SK-N-SH (cell line): ENCODE data around the gene NCKAP5. TPM values are rescaled to one million over a fixed set of nuclear protein-coding genes. Genes with fewer than 3 reads are reported as not detected.

Experiments
- CTCF ChIA-PET: fragments of 300-600, 350-600 bp; formaldehyde crosslinking; extraction: SDS; loops from one replicate; lab custom pipeline; 2021; lab: Yijun Ruan, JAX
- POLR2A ChIA-PET: fragments of 350-600 bp; sonication (Branson Sonifier 250); formaldehyde crosslinking; extraction: SDS; loops from one replicate; lab custom pipeline; 2020; ENCODE audit warnings: antibody characterized with exemption, inconsistent platforms; lab: Yijun Ruan, JAX
- DNase-seq: peaks from one replicate; pipeline ENCODE4 v3.0.0; 2012
- H2AFZ ChIP-seq: fragments of 200-600 bp; sonication (generic); 2 replicates; pipeline ENCODE4 v1.8.1; 2016; ENCODE audit warnings: antibody characterized with exemption, mild to moderate bottlenecking, low read depth
- H3F3A ChIP-seq: fragments of 200-600 bp; sonication (generic); replicated peaks from 2 replicates; pipeline ENCODE3; 2016; ENCODE audit warnings: antibody characterized with exemption, mild to moderate bottlenecking; ENCODE audit not compliant: insufficient read depth
- H3K27ac ChIP-seq, 2 experiments: fragments of 200-500 bp in 1 of 2; fragments of 200-600 bp in 1 of 2; sonication (Bioruptor generic) in 1 of 2; sonication (generic), shearing (Covaris generic) in 1 of 2; 2 replicates each; pipeline versions ENCODE4 v1.5.1 to v1.6.1; 2014 to 2016; ENCODE audit warnings: low read depth in 2 of 2, inconsistent platforms in 1 of 2, low read length in 1 of 2, mild to moderate bottlenecking in 1 of 2, mixed read lengths in 1 of 2
- H3K27me3 ChIP-seq: fragments of 200-600 bp; sonication (generic), shearing (Covaris generic); 2 replicates; pipeline ENCODE4 v1.6.1; 2016; ENCODE audit warnings: mixed run types; ENCODE audit not compliant: insufficient read depth
- H3K36me3 ChIP-seq, 2 experiments: fragments of 200-500 bp in 1 of 2; fragments of 200-600 bp in 1 of 2; sonication (Bioruptor generic) in 1 of 2; sonication (generic) in 1 of 2; replicated peaks in 1 of 2; 2 replicates each; pipeline versions ENCODE3 to v1.5.1; 2014 to 2016; ENCODE audit warnings: low read length in 1 of 2, mild to moderate bottlenecking in 1 of 2; ENCODE audit not compliant: insufficient read depth in 2 of 2, control insufficient read depth in 1 of 2
- H3K4me1 ChIP-seq, 2 experiments: fragments of 200-500 bp in 1 of 2; fragments of 200-600 bp in 1 of 2; sonication (Bioruptor generic) in 1 of 2; sonication (generic), shearing (Covaris generic) in 1 of 2; 2 replicates each; pipeline versions ENCODE4 v1.5.1 to v1.6.1; 2014 to 2016; ENCODE audit warnings: low read depth in 1 of 2, low read length in 1 of 2, mixed run types in 1 of 2; ENCODE audit not compliant: insufficient read depth in 2 of 2, control insufficient read depth in 1 of 2
- H3K4me2 ChIP-seq: fragments of 200-600 bp; sonication (generic), shearing (Covaris generic); 2 replicates; pipeline ENCODE4 v1.6.1; 2017; ENCODE audit warnings: mixed run types
- H3K4me3 ChIP-seq, 2 experiments: fragments of 200-500 bp in 1 of 2; fragments of 200-600 bp in 1 of 2; sonication (Bioruptor generic) in 1 of 2; sonication (generic), shearing (Covaris generic) in 1 of 2; 2 replicates each; pipeline versions ENCODE4 v1.5.1 to v1.8.1; 2014 to 2016; ENCODE audit warnings: low read depth in 2 of 2, inconsistent platforms in 1 of 2, low read length in 1 of 2, mild to moderate bottlenecking in 1 of 2, mixed read lengths in 1 of 2, moderate library complexity in 1 of 2
- H3K79me2 ChIP-seq: fragments of 200-600 bp; sonication (generic); 2 replicates; pipeline ENCODE4 v1.8.1; 2017; ENCODE audit warnings: mild to moderate bottlenecking; ENCODE audit not compliant: insufficient read depth
- H3K9ac ChIP-seq: fragments of 200-600 bp; sonication (generic); 2 replicates; pipeline ENCODE4 v1.6.1; 2017; ENCODE audit warnings: mixed run types
- H3K9me2 ChIP-seq: fragments of 200-600 bp; sonication (generic); 2 replicates; pipeline ENCODE4 v1.6.1; 2017; ENCODE audit warnings: mixed run types
- H3K9me3 ChIP-seq: fragments of 200-600 bp; sonication (generic); 2 replicates; pipeline ENCODE4 v1.6.1; 2017; ENCODE audit warnings: mixed run types, mild to moderate bottlenecking, moderate library complexity
- H4K20me1 ChIP-seq: fragments of 200-600 bp; sonication (generic); 2 replicates; pipeline ENCODE4 v1.6.1; 2017; ENCODE audit warnings: mild to moderate bottlenecking, mixed run types; ENCODE audit not compliant: insufficient read depth
- ELF1 ChIP-seq: IDR thresholded peaks from 2 replicates; pipeline ENCODE4 v1.4.0; 2012
- EZH2phosphoT487 ChIP-seq: fragments of 200-600 bp; sonication (generic); IDR thresholded peaks from 2 replicates; pipeline ENCODE4 v1.6.1; 2017; ENCODE audit warnings: low read depth, mixed run types, mild to moderate bottlenecking, antibody characterized with exemption, moderate library complexity, borderline replicate concordance
- FOXM1 ChIP-seq: IDR thresholded peaks from 2 replicates; pipeline ENCODE4 v1.4.0; 2012; ENCODE audit warnings: low read depth, mild to moderate bottlenecking
- GABPA ChIP-seq: IDR thresholded peaks from 2 replicates; pipeline ENCODE4 v1.4.0; 2012; ENCODE audit warnings: low read depth, mild to moderate bottlenecking
- GATA2 ChIP-seq: sonication (generic); formaldehyde crosslinking; IDR thresholded peaks from 2 replicates; pipeline ENCODE4 v1.5.0; 2020; ENCODE audit warnings: mild to moderate bottlenecking, missing genetic modification reagents
- NRF1 ChIP-seq: IDR thresholded peaks from 2 replicates; pipeline ENCODE4 v1.6.1; 2012; ENCODE audit warnings: low read depth, mild to moderate bottlenecking, low read length
- RCOR1 ChIP-seq: fragments of 150-350 bp; IDR thresholded peaks from 2 replicates; pipeline ENCODE4 v1.6.1; 2017; ENCODE audit warnings: antibody characterized with exemption, low read length
- RFX5 ChIP-seq: IDR thresholded peaks from 2 replicates; pipeline ENCODE4 v1.6.1; 2012; ENCODE audit warnings: mild to moderate bottlenecking, improper control_type of control experiment, low read length
- SMC3 ChIP-seq: IDR thresholded peaks from 2 replicates; pipeline ENCODE4 v1.6.1; 2012; ENCODE audit warnings: low read depth, low read length, improper control_type of control experiment
- TCF12 ChIP-seq: IDR thresholded peaks from 2 replicates; pipeline ENCODE4 v1.4.0; 2012
- TEAD4 ChIP-seq: IDR thresholded peaks from 2 replicates; pipeline ENCODE4 v1.4.0; 2012; ENCODE audit warnings: mild to moderate bottlenecking, borderline replicate concordance; ENCODE audit not compliant: insufficient read depth
- USF1 ChIP-seq: IDR thresholded peaks from 2 replicates; pipeline ENCODE4 v1.4.0; 2012; ENCODE audit warnings: low read depth, borderline replicate concordance
- WGBS: methylation state at CpG from one replicate; pipeline ENCODE4 v1.1.6; 2017; ENCODE audit warnings: low lambda C conversion rate; 5-methylcytosine and 5-hydroxymethylcytosine counted together
- polyA plus RNA-seq, 3 experiments: library from polyadenylated mRNA; depleted of rRNA; stranded (reverse); fragments of >200 nt; gene quantifications; 2 replicates each; pipeline ENCODE4 v1.2.3, GENCODE V29; 2012
- TF ChIP-seq, protein P1 (sequence below): IDR thresholded peaks from 2 replicates; pipeline ENCODE4; 2012
- TF ChIP-seq, protein P2 (sequence below): fragments of 150-350 bp; IDR thresholded peaks from 2 replicates; pipeline ENCODE4 v1.6.1; 2017; ENCODE audit warnings: antibody characterized with exemption, low read length, low read depth, borderline replicate concordance

NCKAP5 gene
- polyA plus RNA-seq, 1 of the 3 experiments (the other 2 are of a cell fraction), result 0.02 TPM

- CTCF ChIA-PET, result no interaction called here
- no peak for DNase-seq
- 41% methylated on average over 3 of the region's 3 CpGs for WGBS
These were observed 110.0 kb downstream of the NCKAP5 start for GRCh38 chr2:133458280-133458679.

GRCh38 chr2:133457861-133458260 is 110.4 kb downstream of the NCKAP5 start:
- no peaks in the 10 kb centered on the region for H4K20me1 ChIP-seq
- no peaks in the 10 kb centered on the region for H3K27me3 ChIP-seq
- no peak overlapping the region for H3K27ac ChIP-seq
- CTCF ChIA-PET, result no interaction called here
- no peak overlapping the region for H3K4me2 ChIP-seq
- TF ChIP-seq FOXM1 (no peak), RFX5 (no peak), TEAD4 (no peak), ELF1 (no peak), TCF12 (no peak), NRF1 (no peak), SMC3 (no peak), RCOR1 (no peak), USF1 (no peak), GABPA (no peak), EZH2phosphoT487 (no peak)
- TF ChIP-seq, protein P1, sequence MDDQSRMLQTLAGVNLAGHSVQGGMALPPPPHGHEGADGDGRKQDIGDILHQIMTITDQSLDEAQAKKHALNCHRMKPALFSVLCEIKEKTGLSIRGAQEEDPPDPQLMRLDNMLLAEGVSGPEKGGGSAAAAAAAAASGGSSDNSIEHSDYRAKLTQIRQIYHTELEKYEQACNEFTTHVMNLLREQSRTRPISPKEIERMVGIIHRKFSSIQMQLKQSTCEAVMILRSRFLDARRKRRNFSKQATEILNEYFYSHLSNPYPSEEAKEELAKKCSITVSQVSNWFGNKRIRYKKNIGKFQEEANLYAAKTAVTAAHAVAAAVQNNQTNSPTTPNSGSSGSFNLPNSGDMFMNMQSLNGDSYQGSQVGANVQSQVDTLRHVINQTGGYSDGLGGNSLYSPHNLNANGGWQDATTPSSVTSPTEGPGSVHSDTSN, result no peak
- TF ChIP-seq, protein P2, sequence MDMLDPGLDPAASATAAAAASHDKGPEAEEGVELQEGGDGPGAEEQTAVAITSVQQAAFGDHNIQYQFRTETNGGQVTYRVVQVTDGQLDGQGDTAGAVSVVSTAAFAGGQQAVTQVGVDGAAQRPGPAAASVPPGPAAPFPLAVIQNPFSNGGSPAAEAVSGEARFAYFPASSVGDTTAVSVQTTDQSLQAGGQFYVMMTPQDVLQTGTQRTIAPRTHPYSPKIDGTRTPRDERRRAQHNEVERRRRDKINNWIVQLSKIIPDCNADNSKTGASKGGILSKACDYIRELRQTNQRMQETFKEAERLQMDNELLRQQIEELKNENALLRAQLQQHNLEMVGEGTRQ, result no peak
- TF ChIP-seq, all 33 proteins: peak for 0
- Histone ChIP-seq H3K9ac (no peak overlapping the region), H3K9me3 (no peaks in the 10 kb centered on the region), H3K36me3 (no peaks in the 10 kb centered on the region), H3K4me1 (no peaks in the 10 kb centered on the region), H3K4me3 (no peak overlapping the region), H3K9me2 (no peaks in the 10 kb centered on the region), H3K79me2 (no peaks in the 10 kb centered on the region), H3F3A (no peaks in the 10 kb centered on the region), H2AFZ (no peak overlapping the region)
- DNase-seq, result no peak
- 52% methylated on average over 4 of the region's 4 CpGs for WGBS
- POLR2A ChIA-PET, result no interaction called here

More at GRCh38 chr2:133458280-133458679, 110.0 kb downstream of the NCKAP5 start:
- H3K4me2 ChIP-seq, result no peak overlapping the region
- H2AFZ ChIP-seq, result no peak overlapping the region
- H3K4me1 ChIP-seq, result no peaks in the 10 kb centered on the region
- H3F3A ChIP-seq, result no peaks in the 10 kb centered on the region
- H3K79me2 ChIP-seq, result no peaks in the 10 kb centered on the region
- POLR2A ChIA-PET, result no interaction called here
- H3K9ac ChIP-seq, result no peak overlapping the region
- H3K9me2 ChIP-seq, result no peaks in the 10 kb centered on the region
- H4K20me1 ChIP-seq, result no peaks in the 10 kb centered on the region
- H3K9me3 ChIP-seq, result no peaks in the 10 kb centered on the region
- no peaks in the 10 kb centered on the region for H3K36me3 ChIP-seq
- no peak overlapping the region for H3K27ac ChIP-seq
- H3K4me3 ChIP-seq, result no peak overlapping the region
- TF ChIP-seq GATA2 (CRISPR knock-in tag) (no peak), ELF1 (no peak), TCF12 (no peak)
- no peaks in the 10 kb centered on the region for H3K27me3 ChIP-seq
